Measurements from ENCODE around the gene NFASC. TPM values are rescaled to one million over a fixed set of nuclear protein-coding genes. Genes with fewer than 3 reads are reported as not detected.

NFASC gene
- total RNA-seq, 2 experiments from 2014 or later, result 0.10 to 0.20 TPM

GRCh38 chr1:205047764-205048231 is 177.1 kb downstream of the NFASC start:
- no peaks in the 10 kb centered on the region for H3K4me1 Mint-ChIP-seq (ENCODE audit: low read depth)
- intact Hi-C loops (cut with micrococcal nuclease), result no loop called here
- no peak for DNase-seq
- peaks cover 28% of the 10 kb centered on the region for H3K27me3 Mint-ChIP-seq (ENCODE audit: low read depth)
- no peak overlapping the region for H3K27ac Mint-ChIP-seq
- CTCF ChIA-PET, result interaction anchor here (0.6 to 1.3 kb wide), 2 partner anchors 14 to 311 kb away, joined by 3 to 5 read pairs; no protein-coding TSS in a partner anchor
- H3K9me3 Mint-ChIP-seq, result no peaks in the 10 kb centered on the region
- no peaks in the 10 kb centered on the region for H3K36me3 Mint-ChIP-seq (ENCODE audit: low read depth)
- no peak overlapping the region for H3K4me3 Mint-ChIP-seq

- Mint-ChIP-seq H3K9me3 (no peaks in the 10 kb centered on the region), H3K27ac (no peak overlapping the region), H3K4me3 (no peak overlapping the region), H3K4me1 (ENCODE audit: low read depth) (no peaks in the 10 kb centered on the region), H3K27me3 (ENCODE audit: low read depth) (peaks cover 27% of the 10 kb centered on the region), H3K36me3 (ENCODE audit: low read depth) (no peaks in the 10 kb centered on the region)
- no peak for DNase-seq
- intact Hi-C loops (cut with micrococcal nuclease), result no loop called here
- CTCF ChIA-PET, result interaction anchor here (0.6 to 1.3 kb wide), 3 partner anchors 13 to 311 kb away, joined by 3 to 5 read pairs (median 3); no protein-coding TSS in a partner anchor
Observed at GRCh38 chr1:205048382-205048781, 177.7 kb downstream of the NFASC start.

- H3K27ac Mint-ChIP-seq, result no peak overlapping the region
- intact Hi-C loops (cut with micrococcal nuclease), result no loop called here
- CTCF ChIA-PET, result interaction anchor here (0.7 kb wide), 1 partner anchor 12 kb away, joined by 3 read pairs; no protein-coding TSS in a partner anchor
- no peak for DNase-seq
- no peak overlapping the region for H3K4me3 Mint-ChIP-seq
- no peaks in the 10 kb centered on the region for H3K36me3 Mint-ChIP-seq (ENCODE audit: low read depth)
- no peaks in the 10 kb centered on the region for H3K4me1 Mint-ChIP-seq (ENCODE audit: low read depth)
- H3K27me3 Mint-ChIP-seq (ENCODE audit: low read depth), result peaks cover 18% of the 10 kb centered on the region
- no peaks in the 10 kb centered on the region for H3K9me3 Mint-ChIP-seq
Observed at GRCh38 chr1:205049479-205049878, 178.8 kb downstream of the NFASC start.

GRCh38 chr1:205052690-205053089 is 182.0 kb downstream of the NFASC start:
- CTCF ChIA-PET, result interaction anchor here (0.9 to 1.5 kb wide), 3 partner anchors 88 to 300 kb away, joined by 3 to 4 read pairs (median 3); no protein-coding TSS in a partner anchor
- DNase-seq, result no peak
- H3K36me3 Mint-ChIP-seq (ENCODE audit: low read depth), result no peaks in the 10 kb centered on the region
- no peaks in the 10 kb centered on the region for H3K9me3 Mint-ChIP-seq
- no peak overlapping the region for H3K27ac Mint-ChIP-seq
- H3K27me3 Mint-ChIP-seq (ENCODE audit: low read depth), result no peaks in the 10 kb centered on the region
- intact Hi-C loops (cut with micrococcal nuclease), result no loop called here
- no peak overlapping the region for H3K4me3 Mint-ChIP-seq
- no peaks in the 10 kb centered on the region for H3K4me1 Mint-ChIP-seq (ENCODE audit: low read depth)

GRCh38 chr1:205053296-205053695 is 182.6 kb downstream of the NFASC start:
- no peak overlapping the region for H3K4me3 Mint-ChIP-seq
- no peak for DNase-seq
- no peaks in the 10 kb centered on the region for H3K4me1 Mint-ChIP-seq (ENCODE audit: low read depth)
- CTCF ChIA-PET, result interaction anchor here (1.1 to 1.5 kb wide), 2 partner anchors 88 to 246 kb away, joined by 3 to 4 read pairs; no protein-coding TSS in a partner anchor
- intact Hi-C loops (cut with micrococcal nuclease), result no loop called here
- H3K27ac Mint-ChIP-seq, result no peak overlapping the region
- no peaks in the 10 kb centered on the region for H3K27me3 Mint-ChIP-seq (ENCODE audit: low read depth)
- H3K9me3 Mint-ChIP-seq, result no peaks in the 10 kb centered on the region
- H3K36me3 Mint-ChIP-seq (ENCODE audit: low read depth), result no peaks in the 10 kb centered on the region

- Mint-ChIP-seq H3K4me1 (ENCODE audit: low read depth) (no peaks in the 10 kb centered on the region), H3K4me3 (no peak overlapping the region), H3K9me3 (no peaks in the 10 kb centered on the region), H3K27ac (no peak overlapping the region), H3K36me3 (ENCODE audit: low read depth) (no peaks in the 10 kb centered on the region), H3K27me3 (ENCODE audit: low read depth) (no peaks in the 10 kb centered on the region)
- DNase-seq, result no peak
- CTCF ChIA-PET, result interaction anchor here (1.1 kb wide), 1 partner anchor 65 kb away, joined by 3 read pairs; no protein-coding TSS in a partner anchor
- intact Hi-C loops (cut with micrococcal nuclease), result no loop called here
Observed at GRCh38 chr1:205054013-205054412, 183.4 kb downstream of the NFASC start.

GRCh38 chr1:205056188-205056611 is 185.5 kb downstream of the NFASC start:
- no peak overlapping the region for H3K4me3 Mint-ChIP-seq
- H3K36me3 Mint-ChIP-seq (ENCODE audit: low read depth), result no peaks in the 10 kb centered on the region
- intact Hi-C loops (cut with micrococcal nuclease), result no loop called here
- no peaks in the 10 kb centered on the region for H3K9me3 Mint-ChIP-seq
- H3K4me1 Mint-ChIP-seq (ENCODE audit: low read depth), result no peaks in the 10 kb centered on the region
- H3K27ac Mint-ChIP-seq, result no peak overlapping the region
- CTCF ChIA-PET, result interaction anchor here (1.4 kb wide), 1 partner anchor 79 kb away, joined by 4 read pairs; no protein-coding TSS in a partner anchor
- DNase-seq, result no peak
- no peaks in the 10 kb centered on the region for H3K27me3 Mint-ChIP-seq (ENCODE audit: low read depth)

- H3K4me1 Mint-ChIP-seq (ENCODE audit: low read depth), result peaks cover 2% of the 10 kb centered on the region
- H3K4me3 Mint-ChIP-seq, result no peak overlapping the region
- intact Hi-C loops (cut with micrococcal nuclease), result no loop called here
- DNase-seq, result no peak
- H3K36me3 Mint-ChIP-seq (ENCODE audit: low read depth), result no peaks in the 10 kb centered on the region
- H3K9me3 Mint-ChIP-seq, result no peaks in the 10 kb centered on the region
- CTCF ChIA-PET, result interaction anchor here (1.4 kb wide), 1 partner anchor 80 kb away, joined by 4 read pairs; no protein-coding TSS in a partner anchor
- H3K27ac Mint-ChIP-seq, result no peak overlapping the region
- no peaks in the 10 kb centered on the region for H3K27me3 Mint-ChIP-seq (ENCODE audit: low read depth)
Observed at GRCh38 chr1:205056956-205057568, 186.4 kb downstream of the NFASC start.

GRCh38 chr1:205057808-205058575 is 187.3 kb downstream of the NFASC start:
- Mint-ChIP-seq H3K4me3 (no peak overlapping the region), H3K9me3 (no peaks in the 10 kb centered on the region), H3K27ac (no peak overlapping the region), H3K4me1 (ENCODE audit: low read depth) (peaks cover 2% of the 10 kb centered on the region), H3K36me3 (ENCODE audit: low read depth) (no peaks in the 10 kb centered on the region), H3K27me3 (ENCODE audit: low read depth) (no peaks in the 10 kb centered on the region)
- CTCF ChIA-PET, result no interaction called here
- no peak for DNase-seq
- intact Hi-C loops (cut with micrococcal nuclease), result no loop called here

GRCh38 chr1:205058853-205059252 is 188.2 kb downstream of the NFASC start:
- CTCF ChIA-PET, result interaction anchor here (0.6 to 1.1 kb wide), 2 partner anchors 83 to 997 kb away, joined by 3 read pairs; no protein-coding TSS in a partner anchor
- intact Hi-C loops (cut with micrococcal nuclease), result no loop called here
- no peak overlapping the region for H3K27ac Mint-ChIP-seq

GRCh38 chr1:205059660-205060059 is 189.0 kb downstream of the NFASC start:
- H3K27ac Mint-ChIP-seq, result no peak overlapping the region
- no peak for DNase-seq
- no peaks in the 10 kb centered on the region for H3K27me3 Mint-ChIP-seq (ENCODE audit: low read depth)
- peaks cover 2% of the 10 kb centered on the region for H3K4me1 Mint-ChIP-seq (ENCODE audit: low read depth)
- intact Hi-C loops (cut with micrococcal nuclease), result no loop called here
- CTCF ChIA-PET, result interaction anchor here (0.6 to 1.1 kb wide), 2 partner anchors 84 to 998 kb away, joined by 3 read pairs; no protein-coding TSS in a partner anchor
- no peaks in the 10 kb centered on the region for H3K9me3 Mint-ChIP-seq
- no peaks in the 10 kb centered on the region for H3K36me3 Mint-ChIP-seq (ENCODE audit: low read depth)
- H3K4me3 Mint-ChIP-seq, result no peak overlapping the region

More at GRCh38 chr1:205058853-205059252, 188.2 kb downstream of the NFASC start:
- Mint-ChIP-seq H3K4me1 (ENCODE audit: low read depth) (peaks cover 2% of the 10 kb centered on the region), H3K36me3 (ENCODE audit: low read depth) (no peaks in the 10 kb centered on the region), H3K9me3 (no peaks in the 10 kb centered on the region), H3K4me3 (no peak overlapping the region), H3K27me3 (ENCODE audit: low read depth) (no peaks in the 10 kb centered on the region)
- DNase-seq, result no peak

GRCh38 chr1:205060746-205061145 is 190.1 kb downstream of the NFASC start:
- Mint-ChIP-seq H3K27me3 (ENCODE audit: low read depth) (no peaks in the 10 kb centered on the region), H3K9me3 (no peaks in the 10 kb centered on the region), H3K4me1 (ENCODE audit: low read depth) (peaks cover 2% of the 10 kb centered on the region), H3K36me3 (ENCODE audit: low read depth) (no peaks in the 10 kb centered on the region), H3K4me3 (no peak overlapping the region), H3K27ac (no peak overlapping the region)
- DNase-seq, result no peak
- CTCF ChIA-PET, result interaction anchor here (0.7 to 4.2 kb wide), 19 partner anchors 10 to 238 kb away, joined by 3 to 116 read pairs (median 8); no protein-coding TSS in a partner anchor
- intact Hi-C loops (cut with micrococcal nuclease), result loop anchor here (1.0 kb wide), 2 partner anchors 71 to 85 kb away; no protein-coding TSS in a partner anchor

Data from activated naive CD4-positive, alpha-beta T cell treated with anti-CD3 and anti-CD28 coated beads for 36 hours (primary cell).